Nephron progenitor cell (in vitro differentiated cells): ENCODE measurements around the gene ZBTB20.

ENCODE experiments used
- DNase-seq: peaks from one replicate; pipeline ENCODE4 v3.0.0; 2021
- H3K27ac Mint-ChIP-seq: 2 replicates; pipeline ENCODE4 v1.8.0; 2021; ENCODE audit warnings: mild to moderate bottlenecking, moderate library complexity, mixed read lengths
- H3K27me3 Mint-ChIP-seq: 2 replicates; pipeline ENCODE4 v1.8.0; 2021; ENCODE audit warnings: mild to moderate bottlenecking, low read depth, mixed read lengths; ENCODE audit not compliant: poor library complexity
- H3K36me3 Mint-ChIP-seq: 2 replicates; pipeline ENCODE4 v1.8.0; 2021; ENCODE audit warnings: low read depth, mixed read lengths
- H3K4me1 Mint-ChIP-seq: 2 replicates; pipeline ENCODE4 v1.8.0; 2021; ENCODE audit warnings: mixed read lengths
- H3K4me3 Mint-ChIP-seq: 2 replicates; pipeline ENCODE4 v1.8.0; 2021; ENCODE audit warnings: mild to moderate bottlenecking, moderate library complexity, mixed read lengths
- H3K9me3 Mint-ChIP-seq: 2 replicates; pipeline ENCODE4 v1.8.0; 2021; ENCODE audit warnings: mild to moderate bottlenecking, moderate library complexity, mixed read lengths
- TF ChIP-seq, protein P1 (sequence below): fragments of 200-600 bp; sonication (generic); IDR thresholded peaks from 2 replicates; pipeline ENCODE4 v1.5.0; 2021; ENCODE audit warnings: antibody characterized with exemption

Gene ZBTB20

GRCh38 chr3:114809668-114810413 is 337.2 kb downstream of the ZBTB20 start:
- TF ChIP-seq, protein P1, sequence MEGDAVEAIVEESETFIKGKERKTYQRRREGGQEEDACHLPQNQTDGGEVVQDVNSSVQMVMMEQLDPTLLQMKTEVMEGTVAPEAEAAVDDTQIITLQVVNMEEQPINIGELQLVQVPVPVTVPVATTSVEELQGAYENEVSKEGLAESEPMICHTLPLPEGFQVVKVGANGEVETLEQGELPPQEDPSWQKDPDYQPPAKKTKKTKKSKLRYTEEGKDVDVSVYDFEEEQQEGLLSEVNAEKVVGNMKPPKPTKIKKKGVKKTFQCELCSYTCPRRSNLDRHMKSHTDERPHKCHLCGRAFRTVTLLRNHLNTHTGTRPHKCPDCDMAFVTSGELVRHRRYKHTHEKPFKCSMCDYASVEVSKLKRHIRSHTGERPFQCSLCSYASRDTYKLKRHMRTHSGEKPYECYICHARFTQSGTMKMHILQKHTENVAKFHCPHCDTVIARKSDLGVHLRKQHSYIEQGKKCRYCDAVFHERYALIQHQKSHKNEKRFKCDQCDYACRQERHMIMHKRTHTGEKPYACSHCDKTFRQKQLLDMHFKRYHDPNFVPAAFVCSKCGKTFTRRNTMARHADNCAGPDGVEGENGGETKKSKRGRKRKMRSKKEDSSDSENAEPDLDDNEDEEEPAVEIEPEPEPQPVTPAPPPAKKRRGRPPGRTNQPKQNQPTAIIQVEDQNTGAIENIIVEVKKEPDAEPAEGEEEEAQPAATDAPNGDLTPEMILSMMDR: no peak
- H3K4me3 Mint-ChIP-seq: no peak overlapping the region
- H3K36me3 Mint-ChIP-seq: peaks cover 7% of the 10 kb centered on the region
- H3K4me1 Mint-ChIP-seq: peaks cover 15% of the 10 kb centered on the region
- peak overlapping the region; percentile 22 for H3K27ac Mint-ChIP-seq
- peaks cover 4% of the 10 kb centered on the region for H3K9me3 Mint-ChIP-seq
- no peak for DNase-seq
- no peaks in the 10 kb centered on the region for H3K27me3 Mint-ChIP-seq

DNA sequence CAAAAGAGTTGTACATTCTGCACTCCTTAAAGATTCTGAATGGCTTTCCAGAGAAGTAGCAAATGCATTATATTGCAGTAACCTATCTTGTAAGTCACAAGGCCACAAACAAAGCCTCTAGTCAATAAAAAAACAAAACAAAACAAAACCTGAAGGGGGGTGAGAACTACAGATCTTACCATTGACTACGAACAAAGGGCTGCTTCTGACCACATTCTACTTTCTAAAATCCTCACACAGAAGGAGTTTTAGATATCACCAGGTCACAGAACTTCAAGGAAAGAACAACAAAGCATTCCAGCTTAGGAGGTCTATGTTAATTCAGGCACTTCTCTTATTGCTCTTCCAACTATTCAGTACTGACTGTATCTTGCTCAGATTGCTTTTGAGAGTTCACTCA is 343.0 kb downstream of the ZBTB20 start:
- Mint-ChIP-seq H3K27me3 (no peaks in the 10 kb centered on the region), H3K4me3 (no peak overlapping the region), H3K27ac (peak overlapping the region; percentile 82), H3K4me1 (peaks cover 20% of the 10 kb centered on the region), H3K9me3 (no peaks in the 10 kb centered on the region), H3K36me3 (no peaks in the 10 kb centered on the region)
- TF ChIP-seq, protein P1: no peak
- no peak for DNase-seq

DNA sequence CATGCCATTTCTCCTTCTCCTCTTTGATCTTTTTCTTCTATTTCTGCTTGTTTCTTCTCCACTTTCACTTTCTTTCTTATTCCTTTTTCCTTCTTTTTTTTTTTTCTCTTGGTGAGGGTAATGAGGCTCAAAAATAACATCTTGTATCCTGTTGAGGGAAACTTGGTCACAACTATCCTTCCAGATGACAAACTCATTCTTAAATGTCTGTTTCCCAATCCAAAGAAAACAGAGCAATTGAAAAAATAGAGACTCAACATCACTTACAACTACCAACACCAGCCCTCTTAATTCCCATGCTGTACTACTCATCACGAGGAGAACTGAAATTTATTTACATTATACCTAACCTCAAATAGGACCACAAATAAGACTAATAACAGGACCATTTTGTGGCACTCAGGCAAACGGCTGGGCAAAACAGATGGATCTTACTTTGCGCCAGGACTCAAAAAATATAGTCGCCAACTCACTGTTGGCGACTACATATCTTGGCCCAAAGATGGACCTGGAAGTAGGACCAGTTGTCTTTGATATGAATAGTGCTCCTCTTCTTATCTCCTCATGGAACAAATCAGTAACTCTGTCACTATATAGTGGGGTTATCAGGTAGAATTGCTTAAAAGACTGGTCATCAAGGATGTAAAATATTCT is 343.9 kb downstream of the ZBTB20 start:
- no peaks in the 10 kb centered on the region for H3K27me3 Mint-ChIP-seq
- no peaks in the 10 kb centered on the region for H3K9me3 Mint-ChIP-seq
- no peak overlapping the region for H3K4me3 Mint-ChIP-seq
- H3K36me3 Mint-ChIP-seq: no peaks in the 10 kb centered on the region
- peaks cover 20% of the 10 kb centered on the region for H3K4me1 Mint-ChIP-seq
- H3K27ac Mint-ChIP-seq: peak overlapping the region; percentile 0
- no peak for DNase-seq
- TF ChIP-seq, protein P1: no peak

- H3K27ac Mint-ChIP-seq: no peak overlapping the region
- no peaks in the 10 kb centered on the region for H3K27me3 Mint-ChIP-seq
- TF ChIP-seq, protein P1: no peak
- DNase-seq: no peak
- no peaks in the 10 kb centered on the region for H3K36me3 Mint-ChIP-seq
- no peaks in the 10 kb centered on the region for H3K9me3 Mint-ChIP-seq
- no peak overlapping the region for H3K4me3 Mint-ChIP-seq
- H3K4me1 Mint-ChIP-seq: peaks cover 13% of the 10 kb centered on the region
Observed at GRCh38 chr3:114800272-114801031, 346.6 kb downstream of the ZBTB20 start.

GRCh38 chr3:114799816-114800215 is 347.3 kb downstream of the ZBTB20 start:
- H3K27ac Mint-ChIP-seq: no peak overlapping the region
- H3K27me3 Mint-ChIP-seq: no peaks in the 10 kb centered on the region
- no peak for DNase-seq
- H3K9me3 Mint-ChIP-seq: no peaks in the 10 kb centered on the region
- no peak overlapping the region for H3K4me3 Mint-ChIP-seq
- TF ChIP-seq, protein P1: no peak
- no peaks in the 10 kb centered on the region for H3K36me3 Mint-ChIP-seq
- peaks cover 13% of the 10 kb centered on the region for H3K4me1 Mint-ChIP-seq
